Measurements from ENCODE around the gene TNNI3K. TPM values are rescaled to one million over a fixed set of nuclear protein-coding genes. Genes with fewer than 3 reads are reported as not detected.

TNNI3K gene
- total and polyA plus RNA-seq, 2 of the 8 experiments (the other 6 are each of a cell fraction or from before 2014, with no cell fraction given): 0.41 to 0.48 TPM

GRCh38 chr1:74470251-74470650, 235.1 kb downstream of the TNNI3K start:
- POLR2A ChIA-PET (ENCODE audit: partially characterized antibody): no interaction called here
- Histone ChIP-seq H2BK12ac (ENCODE audit: low read depth, low read length) (no peak overlapping the region), H3K18ac (ENCODE audit: extremely low read depth, low read length) (no peak overlapping the region), H3K36me3 (ENCODE audit: control insufficient read depth in 2 of 4, insufficient read depth in 4 of 4, low read length in 3 of 4) (no peaks in the 10 kb centered on the region), H2BK120ac (replicated peaks; ENCODE audit: low read depth, low read length) (no peak overlapping the region), H2AK5ac (ENCODE audit: low read depth, low read length) (no peak overlapping the region), H3K9ac (replicated peaks in 1 of 4; ENCODE audit: extremely low read depth in 1 of 4, low read depth in 3 of 4, low read length in 3 of 4) (no peak overlapping the region), H3K79me1 (ENCODE audit: low read depth, low read length) (no peaks in the 10 kb centered on the region), H3K27ac (ENCODE audit: low read depth, low read length) (no peak overlapping the region), H2BK20ac (ENCODE audit: low read length) (no peak overlapping the region), H3K4me2 (ENCODE audit: insufficient read depth in 1 of 2, low read depth in 2 of 2, low read length in 2 of 2) (no peak overlapping the region), H4K8ac (ENCODE audit: extremely low read depth, insufficient read depth, low read length) (no peak overlapping the region), H3K4me3 (ENCODE audit: extremely low read depth in 1 of 4, insufficient read depth in 2 of 4, low read depth in 3 of 4, low read length in 4 of 4) (no peak overlapping the region), H4K5ac (ENCODE audit: insufficient read length, low read depth, low read length) (no peak overlapping the region), H3K23me2 (ENCODE audit: low read depth, low read length) (no peaks in the 10 kb centered on the region), H3K23ac (ENCODE audit: insufficient read length) (no peak overlapping the region), H3K14ac (ENCODE audit: insufficient read length) (no peak overlapping the region), H4K91ac (replicated peaks; ENCODE audit: insufficient read length, low read length) (no peak overlapping the region), H2BK15ac (ENCODE audit: low read length) (no peak overlapping the region), H3K4me1 (replicated peaks in 1 of 4; ENCODE audit: control insufficient read depth in 3 of 4, insufficient read depth in 4 of 4, low read length in 3 of 4) (peaks cover 0 to 5% (median 0%) of the 10 kb centered on the region in 4 experiments; a peak in 2 of 7 replicates), H3K4ac (replicated peaks; ENCODE audit: insufficient read length, low read depth, low read length) (no peak overlapping the region), H4K20me1 (replicated peaks in 1 of 2; ENCODE audit: control insufficient read depth in 1 of 2, insufficient read depth in 2 of 2, low read length in 2 of 2) (no peaks in the 10 kb centered on the region), H2AFZ (ENCODE audit: low read length) (no peak overlapping the region), H2BK5ac (ENCODE audit: low read depth, low read length) (no peak overlapping the region), H3K79me2 (ENCODE audit: control insufficient read depth in 1 of 2, insufficient read depth in 2 of 2, low read length in 2 of 2) (no peaks in the 10 kb centered on the region), H3K27me3 (replicated peaks in 1 of 4; ENCODE audit: control insufficient read depth in 3 of 4, extremely low read depth in 1 of 4, insufficient read depth in 3 of 4, low read length in 3 of 4) (no peaks in the 10 kb centered on the region), H3K9me3 (ENCODE audit: insufficient read depth in 2 of 2, low read depth in 1 of 2, low read length in 1 of 2) (peaks cover 0 to 6% of the 10 kb centered on the region in 2 experiments; a peak in 1 of 4 replicates), H3K56ac (replicated peaks; ENCODE audit: insufficient read length, low read depth, low read length) (no peak overlapping the region)
- DNase-seq (ENCODE audit: low read depth in 1 of 2, low spot score in 2 of 2) (no peak), FAIRE-seq (no peak)
- TF ChIP-seq RBBP5 (IDR thresholded peaks at IDR 0.05; ENCODE audit: borderline replicate concordance, low read depth, low read length) (no peak), SUZ12 (IDR thresholded peaks at IDR 0.05; ENCODE audit: low read length) (no peak), GTF2F1 (IDR thresholded peaks at IDR 0.05; ENCODE audit: borderline replicate concordance, low read depth, low read length) (no peak), USF2 (IDR thresholded peaks at IDR 0.05; ENCODE audit: low read length) (no peak)
- 93% methylated on average over 3 of the region's 3 CpGs; no CpG with 5 or more reads in 1 of the 2 experiments for WGBS, 2 experiments (ENCODE audit: extremely low coverage in 1 of 2, insufficient coverage in 1 of 2, insufficient read length in 1 of 2, insufficient replicate concordance in 2 of 2, low coverage in 1 of 2, low lambda C conversion rate in 2 of 2, missing lambda C conversion rate in 1 of 2)
- CTCF ChIA-PET (ENCODE audit: partially characterized antibody): interaction anchor here (1.0 to 4.3 kb wide), 6 partner anchors 9 to 274 kb away, joined by 3 to 27 read pairs (median 4); no protein-coding TSS in a partner anchor

Data from H1 (cell line).